NCI-H2227 (cell line): ENCODE measurements around the gene CHST14.

ENCODE experiments used
- DNase-seq: peaks from one replicate; lab custom pipeline; 2025; ENCODE audit not compliant: unreplicated experiment; lab: John Stamatoyannopoulos, UW

The CHST14 gene

GRCh38 chr15:40461958-40462357 lies 8.8 kb upstream of the CHST14 start:
- no peak for DNase-seq

GRCh38 chr15:40463279-40463678 lies 7.5 kb upstream of the CHST14 start:
- DNase-seq: no peak

DNA sequence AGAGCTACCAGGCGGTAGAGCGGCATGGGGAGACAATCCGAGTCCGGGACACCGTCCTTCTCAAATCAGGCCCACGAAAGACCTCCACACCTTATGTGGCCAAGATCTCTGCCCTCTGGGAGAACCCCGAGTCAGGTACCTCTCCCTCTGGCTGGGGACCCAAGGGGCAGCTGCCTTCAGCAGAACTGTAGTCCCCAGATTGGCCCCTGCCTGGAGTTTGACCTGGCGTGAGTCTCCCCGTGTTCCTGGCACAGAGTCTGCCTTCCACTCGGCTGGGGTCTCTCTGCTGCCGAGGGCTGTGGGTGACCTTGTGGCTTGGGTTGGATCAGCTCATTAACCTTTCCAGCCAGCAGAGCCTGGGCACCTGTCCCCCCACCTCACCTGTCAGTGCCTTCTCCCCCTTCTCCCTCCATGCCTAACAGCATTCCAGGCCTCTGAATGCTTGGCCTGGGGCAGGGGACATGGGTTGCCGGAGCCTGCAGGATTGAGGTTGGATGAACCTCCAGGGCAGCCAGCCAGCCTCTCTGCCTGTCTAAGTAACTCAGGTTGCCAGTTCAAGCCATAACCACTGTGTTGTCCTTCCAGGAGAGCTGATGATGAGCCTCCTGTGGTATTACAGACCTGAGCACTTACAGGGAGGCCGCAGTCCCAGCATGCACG lies 6.8 kb upstream of the CHST14 start:
- no peak for DNase-seq

- no peak for DNase-seq
Measured at GRCh38 chr15:40464595-40465185, 6.1 kb upstream of the CHST14 start.

GRCh38 chr15:40465939-40466338 lies 4.8 kb upstream of the CHST14 start:
- DNase-seq: no peak

DNA sequence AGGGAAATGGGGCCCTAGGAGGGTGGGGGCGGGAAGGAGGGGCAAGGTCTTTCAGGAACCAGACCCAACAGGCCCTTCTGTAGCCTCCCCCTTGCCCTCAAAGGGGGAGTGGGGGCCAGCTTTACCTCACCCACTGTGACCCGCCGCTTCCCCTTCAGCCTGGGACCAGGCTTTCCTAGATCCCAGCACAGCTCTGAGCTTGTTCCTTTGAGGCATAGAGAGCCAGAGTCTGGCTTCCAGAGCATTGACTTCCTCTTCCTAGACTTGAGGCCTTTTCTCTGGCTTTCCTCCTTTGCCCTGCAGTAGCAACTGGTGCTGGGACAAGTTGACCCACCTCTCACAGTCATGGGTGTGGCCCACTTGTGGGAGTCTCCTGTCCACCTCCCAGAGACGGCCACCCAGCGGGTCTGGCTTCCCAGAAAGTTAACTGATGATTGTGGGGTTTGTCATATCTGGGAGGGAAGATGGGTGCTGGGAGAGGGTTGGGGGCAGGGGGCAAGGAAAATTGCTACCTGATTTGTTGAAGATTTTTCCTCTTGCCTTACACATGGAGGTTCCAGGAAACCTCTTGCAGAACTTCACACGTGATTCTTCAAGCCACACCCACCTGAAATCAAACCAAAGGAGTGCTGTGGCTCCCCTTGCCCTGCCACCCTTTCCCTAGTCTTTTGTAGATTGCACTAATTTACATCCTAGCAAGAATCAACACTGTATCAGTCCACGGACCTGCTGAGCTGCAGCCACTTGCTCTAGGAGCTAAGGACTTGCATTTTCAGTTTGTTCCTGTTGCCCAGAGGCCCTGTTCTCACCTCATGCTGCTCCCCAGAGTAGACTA lies 4.1 kb upstream of the CHST14 start:
- DNase-seq: no peak

GRCh38 chr15:40467261-40467615 lies 3.5 kb upstream of the CHST14 start:
- no peak for DNase-seq

DNA sequence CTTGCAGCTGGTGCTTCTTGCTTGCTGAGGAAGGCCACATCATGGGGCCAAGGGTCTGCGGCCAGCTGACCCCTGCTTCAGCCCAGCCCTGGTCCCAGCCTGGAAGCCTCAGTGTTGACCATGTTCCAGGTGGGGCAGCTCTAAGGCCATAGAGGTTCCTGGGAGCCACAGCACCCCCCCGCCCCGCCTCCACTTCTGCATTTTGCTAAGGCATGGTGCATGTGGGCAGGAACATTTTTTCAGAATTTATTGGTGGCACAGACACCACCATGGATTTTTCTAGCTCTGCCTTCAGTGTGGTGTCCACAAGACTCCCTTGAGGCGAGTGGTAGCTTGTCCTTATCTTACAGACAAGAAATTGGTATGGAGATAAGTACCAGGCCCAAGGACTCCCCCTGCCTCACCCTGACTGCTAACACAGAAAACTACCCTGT lies 1.9 kb upstream of the CHST14 start:
- no peak for DNase-seq

- no peak for DNase-seq
Measured at GRCh38 chr15:40469776-40470390, 901 bp upstream of the CHST14 start.

DNA sequence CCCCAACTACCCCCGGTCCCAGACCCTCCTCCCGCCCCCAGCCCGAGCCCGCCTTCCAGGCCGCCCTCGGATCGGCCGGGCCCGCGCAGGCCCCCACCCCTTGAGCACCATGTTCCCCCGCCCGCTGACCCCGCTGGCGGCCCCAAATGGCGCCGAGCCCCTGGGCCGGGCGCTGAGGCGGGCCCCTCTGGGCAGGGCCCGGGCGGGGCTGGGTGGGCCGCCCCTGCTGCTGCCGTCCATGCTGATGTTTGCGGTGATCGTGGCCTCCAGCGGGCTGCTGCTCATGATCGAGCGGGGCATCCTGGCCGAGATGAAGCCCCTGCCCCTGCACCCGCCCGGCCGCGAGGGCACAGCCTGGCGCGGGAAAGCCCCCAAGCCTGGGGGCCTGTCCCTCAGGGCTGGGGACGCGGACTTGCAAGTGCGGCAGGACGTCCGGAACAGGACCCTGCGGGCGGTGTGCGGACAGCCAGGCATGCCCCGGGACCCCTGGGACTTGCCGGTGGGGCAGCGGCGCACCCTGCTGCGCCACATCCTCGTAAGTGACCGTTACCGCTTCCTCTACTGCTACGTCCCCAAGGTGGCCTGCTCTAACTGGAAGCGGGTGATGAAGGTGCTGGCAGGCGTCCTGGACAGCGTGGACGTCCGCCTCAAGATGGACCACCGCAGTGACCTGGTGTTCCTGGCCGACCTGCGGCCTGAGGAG lies 472 bp downstream of the CHST14 start:
- DNase-seq: peak; percentile 48

DNA sequence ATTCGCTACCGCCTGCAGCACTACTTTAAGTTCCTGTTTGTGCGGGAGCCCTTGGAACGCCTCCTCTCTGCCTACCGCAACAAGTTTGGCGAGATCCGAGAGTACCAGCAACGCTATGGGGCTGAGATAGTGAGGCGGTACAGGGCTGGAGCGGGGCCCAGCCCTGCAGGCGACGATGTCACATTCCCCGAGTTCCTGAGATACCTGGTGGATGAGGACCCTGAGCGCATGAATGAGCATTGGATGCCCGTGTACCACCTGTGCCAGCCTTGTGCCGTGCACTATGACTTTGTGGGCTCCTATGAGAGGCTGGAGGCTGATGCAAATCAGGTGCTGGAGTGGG lies 995 bp downstream of the CHST14 start:
- no peak for DNase-seq

DNA sequence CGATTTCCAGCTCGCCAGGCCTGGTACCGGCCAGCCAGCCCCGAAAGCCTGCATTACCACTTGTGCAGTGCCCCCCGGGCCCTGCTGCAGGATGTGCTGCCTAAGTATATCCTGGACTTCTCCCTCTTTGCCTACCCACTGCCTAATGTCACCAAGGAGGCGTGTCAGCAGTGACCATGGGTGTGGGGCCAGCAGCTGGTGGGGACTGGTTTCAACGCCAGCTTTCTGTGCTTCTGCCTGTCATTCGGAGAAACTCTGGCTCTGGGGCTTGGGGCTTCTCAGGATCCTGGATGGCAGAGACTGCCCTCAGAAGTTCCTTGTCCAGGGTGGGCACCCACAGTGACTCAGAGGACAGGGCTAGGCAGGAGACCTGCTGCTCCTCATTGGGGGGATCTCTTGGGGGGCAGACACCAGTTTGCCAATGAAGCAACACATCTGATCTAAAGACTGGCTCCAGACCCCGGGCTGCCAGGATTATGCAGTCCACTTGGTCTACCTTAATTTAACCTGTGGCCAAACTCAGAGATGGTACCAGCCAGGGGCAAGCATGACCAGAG lies 1.5 kb downstream of the CHST14 start:
- DNase-seq: no peak

- DNase-seq: no peak
Measured at GRCh38 chr15:40474581-40474980, 3.8 kb downstream of the CHST14 start.

- DNase-seq: no peak
Measured at GRCh38 chr15:40477642-40478327, 7.0 kb downstream of the CHST14 start.

GRCh38 chr15:40479024-40479423 lies 8.2 kb downstream of the CHST14 start:
- DNase-seq: no peak

- no peak for DNase-seq
Measured at GRCh38 chr15:40481341-40482074, 10.7 kb downstream of the CHST14 start.

DNA sequence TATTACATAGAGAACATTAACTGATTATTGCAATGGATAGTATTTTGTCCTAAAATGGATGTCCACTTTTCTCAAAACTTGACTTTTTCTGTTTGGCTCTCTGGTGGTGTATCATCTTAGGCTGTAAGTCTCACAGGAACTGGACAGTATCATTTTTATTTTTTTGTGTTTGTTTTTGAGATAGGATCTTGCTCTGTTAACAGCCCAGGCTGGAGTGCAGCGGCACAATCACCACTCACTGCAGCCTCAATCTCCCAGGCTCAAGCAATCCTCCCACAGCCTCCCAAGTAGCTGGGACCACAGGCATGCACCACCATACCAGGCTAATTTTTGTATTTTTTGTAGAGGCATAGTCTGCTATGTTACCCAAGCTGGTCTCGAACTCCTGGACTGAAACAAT lies 13.1 kb downstream of the CHST14 start:
- no peak for DNase-seq

- DNase-seq: no peak
Measured at GRCh38 chr15:40486066-40486770, 15.4 kb downstream of the CHST14 start.
